CD14-positive monocyte (primary cell): ENCODE data around the gene GFPT2. TPM values are rescaled to one million over a fixed set of nuclear protein-coding genes. Genes with fewer than 3 reads are reported as not detected.

Source experiments
- DNase-seq, 3 donors: peaks; one replicate each; pipeline ENCODE4 v3.0.0-alpha.2; 2011 to 2022
- H2AFZ ChIP-seq: 2 replicates; pipeline ENCODE4 v1.6.0; 2012; ENCODE audit warnings: mild to moderate bottlenecking, low read depth, low read length, inconsistent platforms; ENCODE audit not compliant: insufficient read depth, poor library complexity, severe bottlenecking
- H3K27ac ChIP-seq, 2 donors: 1 replicate in 1 of 2; 2 replicates in 1 of 2; pipeline ENCODE4 v1.5.1; 2012 to 2013; ENCODE audit warnings: low read length in 2 of 2, control low read depth in 1 of 2, inconsistent platforms in 1 of 2, low read depth in 1 of 2, mild to moderate bottlenecking in 1 of 2
- H3K27me3 ChIP-seq, 2 donors: one replicate each; pipeline versions ENCODE4 v1.6.0 to v1.6.1; 2011 to 2013; ENCODE audit warnings: low read length in 2 of 2; ENCODE audit not compliant: control insufficient read depth in 2 of 2, insufficient read depth in 2 of 2
- H3K36me3 ChIP-seq, 2 donors: replicated peaks in 1 of 2; 1 replicate in 1 of 2; 2 replicates in 1 of 2; pipeline versions ENCODE4 v1.5.1 to v1.6.1; 2012 to 2013; ENCODE audit warnings: low read length in 2 of 2, control low read depth in 1 of 2, inconsistent platforms in 1 of 2, mild to moderate bottlenecking in 1 of 2; ENCODE audit not compliant: insufficient read depth in 2 of 2, control insufficient read depth in 1 of 2
- H3K4me1 ChIP-seq, 2 donors: 1 replicate in 1 of 2; 2 replicates in 1 of 2; pipeline versions ENCODE4 v1.5.1 to v1.6.1; 2012 to 2013; ENCODE audit warnings: low read length in 2 of 2, control low read depth in 1 of 2, inconsistent platforms in 1 of 2, mild to moderate bottlenecking in 1 of 2, moderate library complexity in 1 of 2; ENCODE audit not compliant: insufficient read depth in 2 of 2, control insufficient read depth in 1 of 2
- H3K4me2 ChIP-seq: replicated peaks from 2 replicates; pipeline ENCODE3; 2012; ENCODE audit warnings: low read length, moderate library complexity, mild to moderate bottlenecking; ENCODE audit not compliant: poor library complexity, severe bottlenecking; ENCODE audit errors: extremely low read depth
- H3K4me3 ChIP-seq, 3 experiments: fragments of 200-600 bp in 1 of 3; sonication (generic) in 1 of 3; replicated peaks in 1 of 3; 1 replicate in 2 of 3; 2 replicates in 1 of 3; pipeline ENCODE4 v1.5.1; 2011 to 2013; ENCODE audit warnings: low read length in 3 of 3, mild to moderate bottlenecking in 3 of 3, control low read depth in 2 of 3, low read depth in 2 of 3, inconsistent platforms in 1 of 3, moderate library complexity in 1 of 3
- H3K79me2 ChIP-seq: 2 replicates; pipeline ENCODE4 v1.6.0; 2012; ENCODE audit warnings: mild to moderate bottlenecking, control low read depth, inconsistent platforms, low read length, moderate library complexity; ENCODE audit not compliant: insufficient read depth
- H3K9ac ChIP-seq: 2 replicates; pipeline ENCODE4 v1.6.0; 2017; ENCODE audit warnings: low read length, mild to moderate bottlenecking; ENCODE audit not compliant: insufficient read depth, poor library complexity, severe bottlenecking
- H3K9me3 ChIP-seq, 2 donors: replicated peaks in 1 of 2; 1 replicate in 1 of 2; 2 replicates in 1 of 2; pipeline versions ENCODE4 v1.5.1 to v1.6.1; 2012 to 2013; ENCODE audit warnings: low read length in 2 of 2, control low read depth in 1 of 2; ENCODE audit not compliant: control insufficient read depth in 1 of 2, insufficient read depth in 1 of 2
- H4K20me1 ChIP-seq: 2 replicates; pipeline ENCODE4 v1.6.0; 2012; ENCODE audit warnings: mild to moderate bottlenecking, low read length, control low read depth, moderate library complexity; ENCODE audit not compliant: insufficient read depth
- H3K27ac Mint-ChIP-seq, 7 donors: one replicate each; pipeline ENCODE4 v1.8.0; 2020; ENCODE audit warnings: mild to moderate bottlenecking in 7 of 7, mixed read lengths in 7 of 7, moderate library complexity in 6 of 7, inconsistent platforms in 2 of 7
- H3K27me3 Mint-ChIP-seq, 3 donors: one replicate each; pipeline ENCODE4 v1.8.0; 2021 to 2022; ENCODE audit warnings: low read depth in 3 of 3, mild to moderate bottlenecking in 3 of 3, mixed read lengths in 3 of 3, moderate library complexity in 3 of 3, inconsistent platforms in 1 of 3
- H3K36me3 Mint-ChIP-seq, 2 donors: one replicate each; pipeline ENCODE4 v1.8.0; 2020; ENCODE audit warnings: mixed read lengths in 2 of 2, inconsistent platforms in 1 of 2, mild to moderate bottlenecking in 1 of 2
- H3K4me1 Mint-ChIP-seq: one replicate; pipeline ENCODE4 v1.8.0; 2020; ENCODE audit warnings: mild to moderate bottlenecking, mixed read lengths
- H3K4me3 Mint-ChIP-seq, 2 donors: one replicate each; pipeline ENCODE4 v1.8.0; 2020; ENCODE audit warnings: mild to moderate bottlenecking in 2 of 2, mixed read lengths in 2 of 2, moderate library complexity in 1 of 2
- H3K9me3 Mint-ChIP-seq, 7 donors: one replicate each; pipeline ENCODE4 v1.8.0; 2020 to 2022; ENCODE audit warnings: mixed read lengths in 7 of 7, mild to moderate bottlenecking in 6 of 7, moderate library complexity in 6 of 7, inconsistent platforms in 2 of 7
- WGBS: methylation state at CpG from one replicate; pipeline ENCODE4 v1.1.5; 2013; ENCODE audit warnings: missing lambda C conversion rate; ENCODE audit not compliant: insufficient coverage; 5-methylcytosine and 5-hydroxymethylcytosine counted together
- intact Hi-C, 2 donors: fragments of 100-400 bp; cut with micrococcal nuclease; formaldehyde crosslinking; loops; one replicate each; pipeline versions ENCODE4 v1.15.0 to v1.15.1; 2023
- polyA plus RNA-seq, 3 donors: library from polyadenylated mRNA; depleted of rRNA in 1 of 3; unstranded in 2 of 3; stranded (reverse) in 1 of 3; fragments of 300-500 nt in 2 of 3; fragments of >200 nt in 1 of 3; fragmentation: Illumina TruSeq in 2 of 3; gene quantifications; 1 replicate in 2 of 3; 2 replicates in 1 of 3; pipeline ENCODE4 v1.2.3, GENCODE V29; 2012 to 2021
- TF ChIP-seq, protein P1 (sequence below): fragments of 200-600 bp; IDR thresholded peaks from one replicate; pipeline ENCODE4 v1.8.0; 2022; ENCODE audit warnings: antibody characterized with exemption, mild to moderate bottlenecking

Gene GFPT2
- polyA plus RNA-seq, 3 donors, result not detected

DNA sequence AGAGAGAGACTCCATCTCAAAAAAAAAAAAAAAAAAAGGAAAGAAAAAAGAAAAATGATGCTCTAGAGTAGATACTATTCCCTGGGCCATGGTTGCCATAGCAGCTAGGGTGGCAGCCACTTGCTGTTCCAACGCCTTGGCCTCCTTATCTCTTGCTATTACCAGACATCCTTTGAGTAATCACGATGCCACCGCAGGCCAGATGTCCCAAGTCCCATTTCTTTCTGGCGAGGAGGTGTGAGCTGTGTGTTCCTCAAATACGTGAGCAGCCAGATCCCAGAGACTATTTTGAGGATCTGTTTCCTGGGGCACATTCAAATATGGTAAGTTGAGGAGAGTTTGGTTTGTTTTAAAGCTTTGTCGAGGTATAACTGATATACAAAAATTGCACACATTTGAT lies 23.4 kb upstream of the GFPT2 start:
- 63% methylated on average over 4 of the region's 6 CpGs for WGBS
- H3K9me3 ChIP-seq, result no peaks in the 10 kb centered on the region
- no peak overlapping the region for H3K4me2 ChIP-seq
- Mint-ChIP-seq H3K9me3 (peaks cover 0 to 2% (median 0%) of the 10 kb centered on the region in 7 donors), H3K27me3 (peaks cover 0 to 5% (median 3%) of the 10 kb centered on the region in 3 donors), H3K4me3 (no peak overlapping the region), H3K4me1 (no peaks in the 10 kb centered on the region), H3K36me3 (no peaks in the 10 kb centered on the region), H3K27ac (no peak overlapping the region)
- intact Hi-C loops, result no loop called here
- H2AFZ ChIP-seq, result no peak overlapping the region
- no peak overlapping the region for H3K9ac ChIP-seq
- DNase-seq, result no peak
- no peaks in the 10 kb centered on the region for H3K36me3 ChIP-seq
- H4K20me1 ChIP-seq, result no peaks in the 10 kb centered on the region
- H3K79me2 ChIP-seq, result no peaks in the 10 kb centered on the region
- no peak overlapping the region for H3K27ac ChIP-seq
- TF ChIP-seq, protein P1, sequence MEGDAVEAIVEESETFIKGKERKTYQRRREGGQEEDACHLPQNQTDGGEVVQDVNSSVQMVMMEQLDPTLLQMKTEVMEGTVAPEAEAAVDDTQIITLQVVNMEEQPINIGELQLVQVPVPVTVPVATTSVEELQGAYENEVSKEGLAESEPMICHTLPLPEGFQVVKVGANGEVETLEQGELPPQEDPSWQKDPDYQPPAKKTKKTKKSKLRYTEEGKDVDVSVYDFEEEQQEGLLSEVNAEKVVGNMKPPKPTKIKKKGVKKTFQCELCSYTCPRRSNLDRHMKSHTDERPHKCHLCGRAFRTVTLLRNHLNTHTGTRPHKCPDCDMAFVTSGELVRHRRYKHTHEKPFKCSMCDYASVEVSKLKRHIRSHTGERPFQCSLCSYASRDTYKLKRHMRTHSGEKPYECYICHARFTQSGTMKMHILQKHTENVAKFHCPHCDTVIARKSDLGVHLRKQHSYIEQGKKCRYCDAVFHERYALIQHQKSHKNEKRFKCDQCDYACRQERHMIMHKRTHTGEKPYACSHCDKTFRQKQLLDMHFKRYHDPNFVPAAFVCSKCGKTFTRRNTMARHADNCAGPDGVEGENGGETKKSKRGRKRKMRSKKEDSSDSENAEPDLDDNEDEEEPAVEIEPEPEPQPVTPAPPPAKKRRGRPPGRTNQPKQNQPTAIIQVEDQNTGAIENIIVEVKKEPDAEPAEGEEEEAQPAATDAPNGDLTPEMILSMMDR, result no peak
- H3K4me3 ChIP-seq, result no peak overlapping the region
- H3K27me3 ChIP-seq, result no peaks in the 10 kb centered on the region
- H3K4me1 ChIP-seq, result no peaks in the 10 kb centered on the region

DNA sequence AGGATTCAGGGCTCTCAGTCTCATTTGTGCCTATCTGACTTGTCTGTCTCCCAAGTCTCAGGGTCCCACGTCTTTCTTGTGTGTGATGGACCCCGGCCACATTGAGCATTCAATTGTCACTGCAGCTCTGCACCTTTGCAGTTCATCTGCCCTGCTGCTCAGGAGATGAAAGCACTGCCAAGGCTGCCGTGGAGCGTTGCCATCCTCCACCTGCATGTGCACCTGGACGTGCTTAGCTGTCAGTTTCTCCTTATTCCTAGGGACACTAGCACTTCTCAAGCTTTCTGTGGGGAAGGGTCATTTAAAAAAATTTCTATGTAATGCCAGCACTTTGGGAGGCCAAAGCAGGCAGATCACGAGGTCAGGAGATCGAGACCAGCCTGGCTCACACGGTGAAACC lies 22.8 kb upstream of the GFPT2 start:
- peaks cover 0 to 5% (median 3%) of the 10 kb centered on the region in 3 donors for H3K27me3 Mint-ChIP-seq
- H3K4me1 ChIP-seq, result no peaks in the 10 kb centered on the region
- DNase-seq, result no peak
- no peak overlapping the region for H3K9ac ChIP-seq
- no peak overlapping the region for H3K4me3 Mint-ChIP-seq
- no peaks in the 10 kb centered on the region for H4K20me1 ChIP-seq
- H3K27ac ChIP-seq, result no peak overlapping the region
- H3K4me1 Mint-ChIP-seq, result no peaks in the 10 kb centered on the region
- H3K27me3 ChIP-seq, result no peaks in the 10 kb centered on the region
- no peak overlapping the region for H3K4me3 ChIP-seq
- intact Hi-C loops, result no loop called here
- H3K9me3 Mint-ChIP-seq, result no peaks in the 10 kb centered on the region
- TF ChIP-seq, protein P1, result no peak
- H2AFZ ChIP-seq, result no peak overlapping the region
- no peak overlapping the region for H3K27ac Mint-ChIP-seq
- no peaks in the 10 kb centered on the region for H3K79me2 ChIP-seq
- H3K36me3 ChIP-seq, result no peaks in the 10 kb centered on the region
- H3K36me3 Mint-ChIP-seq, result no peaks in the 10 kb centered on the region
- 89% methylated on average over 4 of the region's 8 CpGs for WGBS
- no peak overlapping the region for H3K4me2 ChIP-seq
- no peaks in the 10 kb centered on the region for H3K9me3 ChIP-seq
